Breast epithelium (tissue), 4 donors: ENCODE measurements around the gene CRYGS. TPM values are rescaled to one million over a fixed set of nuclear protein-coding genes. Genes with fewer than 3 reads are reported as not detected.

Source experiments
- DNase-seq, 2 donors: peaks; one replicate each; pipeline ENCODE4 v3.0.0-alpha.2; 2019; ENCODE audit warnings: low spot score in 2 of 2
- H3K27ac ChIP-seq, 2 donors: fragments of 200-600 bp; sonication (generic) in 1 of 2; one replicate each; pipeline ENCODE4 v1.5.1; 2016 to 2019; ENCODE audit warnings: mild to moderate bottlenecking in 1 of 2
- H3K27me3 ChIP-seq, 2 donors: fragments of 200-600 bp; sonication (generic) in 1 of 2; one replicate each; pipeline versions ENCODE4 v1.5.1 to v1.6.0; 2017 to 2019; ENCODE audit warnings: control low read depth in 1 of 2, mild to moderate bottlenecking in 1 of 2
- H3K36me3 ChIP-seq: fragments of 200-600 bp; one replicate; pipeline ENCODE4 v1.5.1; 2019
- H3K4me1 ChIP-seq, 2 donors: fragments of 200-600 bp; sonication (generic); one replicate each; pipeline ENCODE4 v1.5.1; 2016 to 2019; ENCODE audit warnings: control low read depth in 1 of 2
- H3K4me3 ChIP-seq, 3 donors: fragments of 200-600 bp; sonication (generic); 1 replicate in 2 of 3; 2 replicates in 1 of 3; pipeline ENCODE4 v1.5.1; 2016 to 2019; ENCODE audit warnings: mild to moderate bottlenecking in 3 of 3, moderate library complexity in 2 of 3
- H3K9me3 ChIP-seq, 2 donors: fragments of 200-600 bp; sonication (generic) in 1 of 2; one replicate each; pipeline ENCODE4 v1.5.1; 2016 to 2019; ENCODE audit warnings: control low read depth in 1 of 2
- POLR2A ChIP-seq: fragments of 450-650 bp; IDR thresholded peaks from one replicate; pipeline ENCODE4 v1.6.1; 2016; ENCODE audit warnings: antibody characterized with exemption, mild to moderate bottlenecking, moderate library complexity
- POLR2AphosphoS5 ChIP-seq, 3 donors: sonication (generic); formaldehyde crosslinking; IDR thresholded peaks; one replicate each; pipeline ENCODE4 v1.6.1; 2017; ENCODE audit warnings: antibody characterized with exemption in 3 of 3
- intact Hi-C: fragments of 100-400 bp; cut with DNase I; formaldehyde crosslinking; loops from one replicate; pipeline ENCODE4 v1.15.1; 2023; ENCODE audit warnings: low total_unique reads
- total RNA-seq, 3 donors: library from RNA; depleted of rRNA; stranded (reverse); fragments of >200 nt; gene quantifications; one replicate each; pipeline ENCODE4 v1.1.0, GENCODE V29; 2016
- TF ChIP-seq, protein P1 (sequence below), 3 donors: fragments of 450-650 bp; IDR thresholded peaks; one replicate each; pipeline ENCODE4 v1.5.1; 2016 to 2017; ENCODE audit warnings: antibody characterized with exemption in 3 of 3, mild to moderate bottlenecking in 3 of 3, moderate library complexity in 3 of 3

Gene CRYGS
- 1 to 10 TPM; 3.8 to 5.9 (median 4.2) TPM for total RNA-seq

- Histone ChIP-seq H3K27ac (no peak within 1 kb of the TSS), H3K36me3 (no peaks in the 10 kb centered on the region), H3K4me1 (peaks cover 0 to 4% of the 10 kb centered on the region in 2 donors), H3K4me3 (no peak within 1 kb of the TSS), H3K9me3 (no peaks in the 10 kb centered on the region), H3K27me3 (no peaks in the 10 kb centered on the region)
- TF ChIP-seq POLR2A (no peak), POLR2AphosphoS5 (IDR thresholded peaks at IDR 0.05) (no peak)
- TF ChIP-seq, protein P1, sequence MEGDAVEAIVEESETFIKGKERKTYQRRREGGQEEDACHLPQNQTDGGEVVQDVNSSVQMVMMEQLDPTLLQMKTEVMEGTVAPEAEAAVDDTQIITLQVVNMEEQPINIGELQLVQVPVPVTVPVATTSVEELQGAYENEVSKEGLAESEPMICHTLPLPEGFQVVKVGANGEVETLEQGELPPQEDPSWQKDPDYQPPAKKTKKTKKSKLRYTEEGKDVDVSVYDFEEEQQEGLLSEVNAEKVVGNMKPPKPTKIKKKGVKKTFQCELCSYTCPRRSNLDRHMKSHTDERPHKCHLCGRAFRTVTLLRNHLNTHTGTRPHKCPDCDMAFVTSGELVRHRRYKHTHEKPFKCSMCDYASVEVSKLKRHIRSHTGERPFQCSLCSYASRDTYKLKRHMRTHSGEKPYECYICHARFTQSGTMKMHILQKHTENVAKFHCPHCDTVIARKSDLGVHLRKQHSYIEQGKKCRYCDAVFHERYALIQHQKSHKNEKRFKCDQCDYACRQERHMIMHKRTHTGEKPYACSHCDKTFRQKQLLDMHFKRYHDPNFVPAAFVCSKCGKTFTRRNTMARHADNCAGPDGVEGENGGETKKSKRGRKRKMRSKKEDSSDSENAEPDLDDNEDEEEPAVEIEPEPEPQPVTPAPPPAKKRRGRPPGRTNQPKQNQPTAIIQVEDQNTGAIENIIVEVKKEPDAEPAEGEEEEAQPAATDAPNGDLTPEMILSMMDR (IDR thresholded peaks at IDR 0.05): no peak
- intact Hi-C loops: no loop called here
- DNase-seq: no peak
Measured at GRCh38 chr3:186544281-186544680, at the start of gene CRYGS. CRYGS (minus strand) TSS chr3:186544380; CDS start chr3:186544326, 54 bp downstream.

DNA sequence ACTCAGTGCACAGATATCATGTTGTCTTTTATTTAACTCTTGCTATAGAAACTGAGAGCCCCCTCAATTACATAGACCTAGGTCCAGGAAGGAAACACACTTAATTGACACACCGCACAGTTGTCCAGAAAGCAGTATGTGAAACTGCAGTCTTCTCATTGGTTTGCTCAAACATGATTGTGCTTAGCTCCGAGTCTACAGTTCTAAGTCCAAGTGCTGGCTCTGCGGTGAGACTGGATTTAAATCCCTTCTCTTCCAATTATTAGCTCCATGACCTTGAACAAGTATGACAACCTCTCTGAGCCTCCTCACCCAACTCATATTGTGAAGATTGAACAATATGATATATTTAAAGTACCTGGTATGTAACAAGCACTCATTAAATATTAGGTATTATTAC, 49.7 kb upstream of the CRYGS start:
- intact Hi-C loops: no loop called here
- TF ChIP-seq POLR2A: no peak
- no peak for TF ChIP-seq POLR2AphosphoS5 (IDR thresholded peaks at IDR 0.05)
- TF ChIP-seq, protein P1 (IDR thresholded peaks at IDR 0.05): no peak
- H3K4me3 ChIP-seq: no peak overlapping the region
- no peaks in the 10 kb centered on the region for H3K4me1 ChIP-seq
- H3K9me3 ChIP-seq: no peaks in the 10 kb centered on the region
- no peaks in the 10 kb centered on the region for H3K27me3 ChIP-seq
- H3K36me3 ChIP-seq: no peaks in the 10 kb centered on the region
- no peak for DNase-seq
- H3K27ac ChIP-seq: no peak overlapping the region

DNA sequence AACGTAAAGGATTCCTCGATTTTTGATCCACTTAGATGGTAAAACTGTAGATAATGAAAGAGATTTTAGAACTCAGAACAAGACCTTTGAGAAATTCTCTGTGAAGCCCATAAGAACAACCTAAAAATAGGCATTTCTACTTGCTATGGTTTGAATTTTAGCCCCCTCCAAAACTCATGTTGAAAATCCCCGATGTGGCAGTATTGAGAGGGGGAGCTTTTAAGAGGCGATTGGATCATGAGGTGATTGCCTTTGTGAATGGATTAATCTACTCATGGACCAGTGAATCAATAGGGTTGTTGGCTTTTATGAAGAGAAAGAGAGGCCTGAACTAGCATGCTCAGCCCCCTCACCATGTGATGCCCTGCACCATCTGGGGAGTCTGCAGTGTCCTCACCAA, 48.5 kb upstream of the CRYGS start:
- Histone ChIP-seq H3K27me3 (no peaks in the 10 kb centered on the region), H3K27ac (no peak overlapping the region), H3K9me3 (no peaks in the 10 kb centered on the region), H3K36me3 (no peaks in the 10 kb centered on the region), H3K4me3 (no peak overlapping the region), H3K4me1 (no peaks in the 10 kb centered on the region)
- DNase-seq: no peak
- TF ChIP-seq, protein P1 (IDR thresholded peaks at IDR 0.05): no peak
- TF ChIP-seq POLR2AphosphoS5 (IDR thresholded peaks at IDR 0.05) (no peak), POLR2A (no peak)
- intact Hi-C loops: no loop called here

DNA sequence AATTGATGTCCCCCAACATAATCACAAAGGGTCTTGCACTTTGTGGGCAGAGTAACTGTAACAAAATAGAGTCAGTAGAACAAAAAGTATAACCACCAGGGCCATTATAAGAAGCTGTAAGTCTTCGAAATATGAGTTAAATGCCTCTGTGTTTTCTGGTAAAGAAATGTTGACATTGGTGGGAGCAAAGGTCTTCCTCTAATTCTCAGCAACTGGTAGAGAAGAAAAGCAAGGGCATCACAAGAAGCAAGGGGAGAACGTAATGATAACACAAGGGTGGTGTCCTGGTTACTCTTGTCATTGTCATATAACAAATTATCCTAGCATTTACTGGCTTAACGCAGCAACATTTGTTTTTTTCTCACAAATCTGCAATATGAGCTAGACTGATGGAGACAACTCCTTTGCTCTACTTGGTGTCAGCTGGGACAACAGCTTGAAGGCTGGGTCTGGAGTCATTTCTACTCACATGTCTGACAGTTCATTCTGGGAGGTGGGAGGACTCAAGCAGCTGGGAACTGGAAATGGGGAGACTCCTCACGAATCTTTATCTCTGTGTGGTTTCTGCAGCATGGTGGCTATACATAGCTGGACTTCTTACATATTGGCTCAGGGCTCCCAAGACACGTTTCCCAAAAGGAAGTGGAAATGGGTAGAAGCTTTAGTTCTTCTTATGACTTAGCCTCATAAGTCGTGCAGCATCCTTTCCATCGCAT, 46.6 kb upstream of the CRYGS start:
- no peaks in the 10 kb centered on the region for H3K4me1 ChIP-seq

More for the DNA sequence above, 46.6 kb upstream of the CRYGS start:
- Histone ChIP-seq H3K9me3 (no peaks in the 10 kb centered on the region), H3K36me3 (no peaks in the 10 kb centered on the region), H3K27ac (no peak overlapping the region), H3K27me3 (no peaks in the 10 kb centered on the region), H3K4me3 (no peak overlapping the region)
- TF ChIP-seq POLR2AphosphoS5 (IDR thresholded peaks at IDR 0.05): no peak
- TF ChIP-seq, protein P1 (IDR thresholded peaks at IDR 0.05): no peak
- TF ChIP-seq POLR2A: no peak
- intact Hi-C loops: no loop called here
- no peak for DNase-seq
